ENCODE results near the gene SLC7A10. TPM values are rescaled to one million over a fixed set of nuclear protein-coding genes. Genes with fewer than 3 reads are reported as not detected.
A peak's percentile ranks its signal among the peaks of the same experiment; 100 is the strongest.

SLC7A10 gene
- total and polyA plus RNA-seq, 7 donors: 0.27 to 1.4 (median 1.1) TPM; not detected in 4

DNA sequence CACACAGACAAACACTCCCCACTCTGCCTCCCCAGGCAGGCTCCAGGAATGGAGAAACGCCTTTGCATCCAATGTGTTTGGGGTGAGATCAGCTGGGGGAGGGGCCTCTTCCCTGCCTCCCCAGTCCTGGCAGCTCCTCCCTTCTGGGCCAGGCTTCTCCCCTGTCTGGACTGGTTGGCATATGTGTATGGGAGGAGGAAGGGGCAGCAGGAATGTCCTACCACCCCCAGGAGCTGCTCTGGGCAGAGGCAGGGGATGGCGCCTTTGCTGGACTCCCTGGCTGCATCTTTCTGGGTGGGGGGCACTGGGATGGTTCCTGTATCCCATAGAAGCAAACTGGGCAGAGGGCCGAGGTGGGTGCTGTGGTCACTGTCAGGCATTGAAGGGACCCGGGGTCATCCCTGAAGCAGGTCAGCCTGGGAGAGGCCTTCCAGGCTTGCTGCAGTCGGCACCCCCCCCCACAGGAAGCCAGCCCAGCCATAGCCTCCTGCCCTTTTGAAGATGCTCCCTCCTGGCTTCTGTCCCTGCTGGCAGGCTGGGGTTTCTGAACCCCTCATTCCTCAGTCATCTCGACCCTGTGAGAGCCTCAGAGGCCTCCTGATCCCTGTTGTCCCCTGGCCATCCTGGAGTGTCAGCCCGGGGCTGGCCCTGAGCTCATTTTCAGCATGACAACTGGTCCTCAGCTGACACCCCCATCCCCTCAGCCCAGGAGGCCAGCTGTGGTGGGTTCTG is 21.2 kb upstream of the SLC7A10 start:
- no peak overlapping the region for H3K27ac ChIP-seq
- 81 to 82% methylated on average over 7 of the region's 7 CpGs for WGBS, 2 donors
- peaks cover 0 to 2% (median 0%) of the 10 kb centered on the region in 4 donors for H3K9me3 ChIP-seq
- TF ChIP-seq, protein P1, sequence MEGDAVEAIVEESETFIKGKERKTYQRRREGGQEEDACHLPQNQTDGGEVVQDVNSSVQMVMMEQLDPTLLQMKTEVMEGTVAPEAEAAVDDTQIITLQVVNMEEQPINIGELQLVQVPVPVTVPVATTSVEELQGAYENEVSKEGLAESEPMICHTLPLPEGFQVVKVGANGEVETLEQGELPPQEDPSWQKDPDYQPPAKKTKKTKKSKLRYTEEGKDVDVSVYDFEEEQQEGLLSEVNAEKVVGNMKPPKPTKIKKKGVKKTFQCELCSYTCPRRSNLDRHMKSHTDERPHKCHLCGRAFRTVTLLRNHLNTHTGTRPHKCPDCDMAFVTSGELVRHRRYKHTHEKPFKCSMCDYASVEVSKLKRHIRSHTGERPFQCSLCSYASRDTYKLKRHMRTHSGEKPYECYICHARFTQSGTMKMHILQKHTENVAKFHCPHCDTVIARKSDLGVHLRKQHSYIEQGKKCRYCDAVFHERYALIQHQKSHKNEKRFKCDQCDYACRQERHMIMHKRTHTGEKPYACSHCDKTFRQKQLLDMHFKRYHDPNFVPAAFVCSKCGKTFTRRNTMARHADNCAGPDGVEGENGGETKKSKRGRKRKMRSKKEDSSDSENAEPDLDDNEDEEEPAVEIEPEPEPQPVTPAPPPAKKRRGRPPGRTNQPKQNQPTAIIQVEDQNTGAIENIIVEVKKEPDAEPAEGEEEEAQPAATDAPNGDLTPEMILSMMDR (IDR thresholded peaks at IDR 0.05): no peak
- TF ChIP-seq POLR2AphosphoS5 (IDR thresholded peaks at IDR 0.05): no peak
- TF ChIP-seq POLR2A (IDR thresholded peaks at IDR 0.05): no peak
- TF ChIP-seq EP300 (IDR thresholded peaks at IDR 0.05): no peak
- intact Hi-C loops (cut with DNase I): no loop called here
- H3K4me3 ChIP-seq: no peak overlapping the region
- no peaks in the 10 kb centered on the region for H3K36me3 ChIP-seq
- no peak for DNase-seq
- H3K4me1 ChIP-seq: peaks cover 0 to under 1% (median 0%) of the 10 kb centered on the region in 4 donors
- peaks cover 0 to 14% (median 0%) of the 10 kb centered on the region in 3 donors for H3K27me3 ChIP-seq

DNA sequence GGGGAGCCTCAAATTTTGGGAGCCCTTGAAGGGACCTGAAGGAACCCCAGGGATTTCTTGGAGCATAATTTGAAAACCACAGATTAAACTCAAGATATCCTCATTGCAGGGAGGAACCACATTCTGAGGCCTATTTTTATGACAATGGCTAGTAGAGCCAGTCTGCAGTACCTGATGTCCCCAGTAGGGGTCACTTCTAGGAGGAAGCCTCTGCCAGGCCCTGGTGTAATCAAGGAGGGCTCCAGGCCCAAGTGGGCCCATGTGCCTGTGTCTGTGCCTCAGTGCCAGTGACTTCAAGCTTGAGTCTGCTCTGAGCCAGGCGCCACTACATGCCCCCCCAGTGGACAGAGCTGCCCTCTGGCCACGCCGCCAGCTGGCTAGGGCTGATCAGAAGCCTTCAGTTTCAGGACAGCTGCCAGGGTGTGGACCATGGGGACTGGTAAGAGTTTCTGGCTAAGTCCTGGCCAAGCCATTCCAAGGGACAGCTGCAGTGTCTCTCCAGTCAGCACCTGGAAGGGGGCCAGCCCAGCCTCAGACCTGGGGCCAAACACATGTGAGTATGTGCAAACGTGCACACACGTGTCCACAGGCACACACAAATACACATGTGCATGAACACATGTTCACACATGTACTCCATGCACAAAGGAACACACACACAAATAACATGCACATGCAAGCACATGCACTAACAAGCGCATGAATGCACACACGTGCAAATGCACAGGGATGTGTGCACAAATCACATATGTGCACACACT is 20.5 kb upstream of the SLC7A10 start:
- Histone ChIP-seq H3K4me1 (peaks cover 0 to 7% (median 7%) of the 10 kb centered on the region in 4 donors), H3K27me3 (peaks cover 0 to 14% (median 0%) of the 10 kb centered on the region in 3 donors), H3K36me3 (no peaks in the 10 kb centered on the region), H3K9me3 (peaks cover 0 to 2% (median 0%) of the 10 kb centered on the region in 4 donors), H3K4me3 (no peak overlapping the region), H3K27ac (no peak overlapping the region)
- no peak for DNase-seq
- TF ChIP-seq POLR2AphosphoS5 (IDR thresholded peaks at IDR 0.05): peak in 1 of 4 donors; percentile 29
- TF ChIP-seq, protein P1 (IDR thresholded peaks at IDR 0.05): peak in 2 of 4 experiments; percentile 21 to 30
- no peak for TF ChIP-seq POLR2A (IDR thresholded peaks at IDR 0.05)
- 75 to 87% methylated on average over 7 of the region's 7 CpGs for WGBS, 2 donors
- intact Hi-C loops (cut with DNase I): loop anchor here (1.0 kb wide), 1 partner anchor 164 kb away; no protein-coding TSS in a partner anchor

- WGBS, 2 donors: 80 to 84% methylated on average over 6 of the region's 6 CpGs
- H3K9me3 ChIP-seq: peaks cover 0 to 2% (median 0%) of the 10 kb centered on the region in 4 donors
- peaks cover 0 to 9% (median 7%) of the 10 kb centered on the region in 4 donors for H3K4me1 ChIP-seq
- DNase-seq: no peak
- TF ChIP-seq, protein P1 (IDR thresholded peaks at IDR 0.05): no peak
- TF ChIP-seq POLR2AphosphoS5 (IDR thresholded peaks at IDR 0.05) (no peak), EP300 (IDR thresholded peaks at IDR 0.05) (no peak), POLR2A (IDR thresholded peaks at IDR 0.05) (no peak)
- H3K27me3 ChIP-seq: peaks cover 0 to 14% (median 0%) of the 10 kb centered on the region in 3 donors
- H3K4me3 ChIP-seq: no peak overlapping the region
- no peaks in the 10 kb centered on the region for H3K36me3 ChIP-seq
- intact Hi-C loops (cut with DNase I): no loop called here
- no peak overlapping the region for H3K27ac ChIP-seq
Observed at GRCh38 chr19:33242911-33243310, 17.3 kb upstream of the SLC7A10 start.

- 77 to 79% methylated on average over 10 of the region's 10 CpGs for WGBS, 2 donors
- Histone ChIP-seq H3K4me3 (no peak overlapping the region), H3K36me3 (no peaks in the 10 kb centered on the region), H3K9me3 (peaks cover 0 to 2% (median 0%) of the 10 kb centered on the region in 4 donors), H3K4me1 (peaks cover 0 to 9% (median 7%) of the 10 kb centered on the region in 4 donors), H3K27me3 (peaks cover 0 to 14% (median 0%) of the 10 kb centered on the region in 3 donors), H3K27ac (no peak overlapping the region)
- no peak for DNase-seq
- intact Hi-C loops (cut with DNase I): no loop called here
- TF ChIP-seq EP300 (IDR thresholded peaks at IDR 0.05) (no peak), POLR2AphosphoS5 (IDR thresholded peaks at IDR 0.05) (no peak), POLR2A (IDR thresholded peaks at IDR 0.05) (no peak)
- TF ChIP-seq, protein P1 (IDR thresholded peaks at IDR 0.05): no peak
Observed at GRCh38 chr19:33242131-33242530, 16.5 kb upstream of the SLC7A10 start.
